ENCODE results near the gene RCCD1. TPM values are rescaled to one million over a fixed set of nuclear protein-coding genes. Genes with fewer than 3 reads are reported as not detected.

RCCD1 gene
- total and polyA plus RNA-seq, 4 donors, result 3.6 to 13.3 (median 4.3) TPM

DNA sequence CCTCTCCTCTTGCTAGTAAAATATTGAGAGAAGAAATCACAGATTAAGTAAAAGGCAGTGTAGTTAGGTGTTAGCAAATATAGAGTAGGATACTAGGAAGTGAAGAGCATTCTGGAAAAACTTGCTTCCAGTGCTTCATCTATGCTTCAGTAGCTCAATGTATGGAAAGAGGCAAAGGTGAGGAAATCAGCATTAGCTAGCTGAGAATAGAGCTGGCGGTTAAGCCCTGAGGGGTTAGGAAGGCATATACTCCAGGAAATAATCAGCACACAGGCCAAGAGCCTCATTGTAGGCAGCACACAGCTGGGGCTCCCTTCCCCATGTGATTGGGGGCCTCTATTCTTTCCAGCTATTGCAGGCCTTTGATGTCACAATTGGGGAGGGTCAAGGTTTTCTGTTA is 13.8 kb downstream of the RCCD1 start:
- TF ChIP-seq JUND (IDR thresholded peaks at IDR 0.05), result no peak
- TF ChIP-seq FOXA2 (IDR thresholded peaks at IDR 0.05), result no peak
- TF ChIP-seq HNF4A (conservative IDR thresholded peaks at IDR 0.05), result no peak
- TF ChIP-seq YY1 (IDR thresholded peaks at IDR 0.05), result no peak
- no peak for TF ChIP-seq RAD21 (IDR thresholded peaks at IDR 0.05)
- H3K4me1 ChIP-seq (ENCODE audit: control insufficient read depth in 4 of 4, insufficient read depth in 4 of 4, low read length in 3 of 4), result no peaks in the 10 kb centered on the region
- no peak for DNase-seq (ENCODE audit: low spot score)
- no peak overlapping the region for H3K27ac ChIP-seq (ENCODE audit: low read depth in 1 of 2, low read length in 2 of 2)
- peaks cover 0 to 12% (median 1%) of the 10 kb centered on the region in 4 donors for H3K36me3 ChIP-seq (ENCODE audit: control insufficient read depth in 4 of 4, insufficient read depth in 3 of 4, low read depth in 1 of 4, low read length in 3 of 4)
- H3K27me3 ChIP-seq (ENCODE audit: control insufficient read depth in 4 of 4, insufficient read depth in 4 of 4, low read length in 3 of 4), result no peaks in the 10 kb centered on the region
- WGBS, result 100% methylated on average over 1 of the region's 1 CpG
- no peak overlapping the region for H3K9ac ChIP-seq (ENCODE audit: low read depth in 1 of 2, low read length in 2 of 2)
- no peak overlapping the region for H3K4me3 ChIP-seq (ENCODE audit: low read depth in 1 of 3, low read length in 3 of 3)
- H3K9me3 ChIP-seq (ENCODE audit: control insufficient read depth in 4 of 4, low read length in 3 of 4), result no peaks in the 10 kb centered on the region

DNA sequence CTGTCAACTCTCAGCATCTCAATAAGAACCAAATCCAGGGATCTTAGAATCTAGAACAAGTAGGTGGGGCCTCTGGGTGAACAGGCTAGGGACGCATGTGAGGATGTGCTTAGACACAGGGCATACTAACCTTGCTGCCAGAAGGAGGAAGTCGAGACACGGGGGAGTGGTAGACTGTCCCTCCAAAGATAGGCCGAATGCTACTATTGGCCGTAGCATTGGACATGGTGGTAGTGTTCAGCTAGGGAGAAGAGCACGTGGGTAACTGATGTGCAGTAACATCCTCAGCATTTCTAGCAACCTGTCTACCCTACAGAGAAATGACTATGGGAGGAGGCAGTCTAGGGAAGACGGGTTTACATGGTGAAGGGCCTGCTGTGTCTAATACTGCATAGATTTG is 15.6 kb downstream of the RCCD1 start:
- WGBS, result 96% methylated on average over 7 of the region's 7 CpGs
- Histone ChIP-seq H3K27me3 (ENCODE audit: control insufficient read depth in 4 of 4, insufficient read depth in 4 of 4, low read length in 3 of 4) (no peaks in the 10 kb centered on the region), H3K4me3 (ENCODE audit: low read depth in 1 of 3, low read length in 3 of 3) (no peak overlapping the region), H3K36me3 (ENCODE audit: control insufficient read depth in 4 of 4, insufficient read depth in 3 of 4, low read depth in 1 of 4, low read length in 3 of 4) (peaks cover 0 to 8% (median 1%) of the 10 kb centered on the region in 4 donors), H3K9me3 (ENCODE audit: control insufficient read depth in 4 of 4, low read length in 3 of 4) (no peaks in the 10 kb centered on the region), H3K4me1 (ENCODE audit: control insufficient read depth in 4 of 4, insufficient read depth in 4 of 4, low read length in 3 of 4) (no peaks in the 10 kb centered on the region), H3K27ac (ENCODE audit: low read depth in 1 of 2, low read length in 2 of 2) (no peak overlapping the region), H3K9ac (ENCODE audit: low read depth in 1 of 2, low read length in 2 of 2) (no peak overlapping the region)
- DNase-seq (ENCODE audit: low spot score), result no peak
- TF ChIP-seq FOXA1 (IDR thresholded peaks at IDR 0.05) (no peak), RXRA (IDR thresholded peaks at IDR 0.05) (no peak), GABPA (IDR thresholded peaks at IDR 0.05 in 1 of 2, conservative IDR thresholded peaks at IDR 0.05 in 1 of 2) (no peak), HNF4A (conservative IDR thresholded peaks at IDR 0.05) (no peak), NR2F2 (IDR thresholded peaks at IDR 0.05) (no peak), YY1 (IDR thresholded peaks at IDR 0.05) (no peak), RAD21 (IDR thresholded peaks at IDR 0.05) (no peak), TAF1 (conservative IDR thresholded peaks at IDR 0.05) (no peak), SP1 (IDR thresholded peaks at IDR 0.05) (no peak), EGR1 (IDR thresholded peaks at IDR 0.05; ENCODE audit: low read depth in 2 of 2) (no peak), HNF4G (IDR thresholded peaks at IDR 0.05) (no peak), JUND (IDR thresholded peaks at IDR 0.05) (no peak), FOXA2 (IDR thresholded peaks at IDR 0.05) (no peak)
- TF ChIP-seq, protein P1, sequence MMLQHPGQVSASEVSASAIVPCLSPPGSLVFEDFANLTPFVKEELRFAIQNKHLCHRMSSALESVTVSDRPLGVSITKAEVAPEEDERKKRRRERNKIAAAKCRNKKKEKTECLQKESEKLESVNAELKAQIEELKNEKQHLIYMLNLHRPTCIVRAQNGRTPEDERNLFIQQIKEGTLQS (IDR thresholded peaks at IDR 0.05), result no peak
- TF ChIP-seq, protein P2, sequence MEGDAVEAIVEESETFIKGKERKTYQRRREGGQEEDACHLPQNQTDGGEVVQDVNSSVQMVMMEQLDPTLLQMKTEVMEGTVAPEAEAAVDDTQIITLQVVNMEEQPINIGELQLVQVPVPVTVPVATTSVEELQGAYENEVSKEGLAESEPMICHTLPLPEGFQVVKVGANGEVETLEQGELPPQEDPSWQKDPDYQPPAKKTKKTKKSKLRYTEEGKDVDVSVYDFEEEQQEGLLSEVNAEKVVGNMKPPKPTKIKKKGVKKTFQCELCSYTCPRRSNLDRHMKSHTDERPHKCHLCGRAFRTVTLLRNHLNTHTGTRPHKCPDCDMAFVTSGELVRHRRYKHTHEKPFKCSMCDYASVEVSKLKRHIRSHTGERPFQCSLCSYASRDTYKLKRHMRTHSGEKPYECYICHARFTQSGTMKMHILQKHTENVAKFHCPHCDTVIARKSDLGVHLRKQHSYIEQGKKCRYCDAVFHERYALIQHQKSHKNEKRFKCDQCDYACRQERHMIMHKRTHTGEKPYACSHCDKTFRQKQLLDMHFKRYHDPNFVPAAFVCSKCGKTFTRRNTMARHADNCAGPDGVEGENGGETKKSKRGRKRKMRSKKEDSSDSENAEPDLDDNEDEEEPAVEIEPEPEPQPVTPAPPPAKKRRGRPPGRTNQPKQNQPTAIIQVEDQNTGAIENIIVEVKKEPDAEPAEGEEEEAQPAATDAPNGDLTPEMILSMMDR (IDR thresholded peaks at IDR 0.05; ENCODE audit: low read depth, low read length, missing input control), result no peak
- TF ChIP-seq, protein P3, sequence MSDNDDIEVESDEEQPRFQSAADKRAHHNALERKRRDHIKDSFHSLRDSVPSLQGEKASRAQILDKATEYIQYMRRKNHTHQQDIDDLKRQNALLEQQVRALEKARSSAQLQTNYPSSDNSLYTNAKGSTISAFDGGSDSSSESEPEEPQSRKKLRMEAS (IDR thresholded peaks at IDR 0.05), result no peak
- TF ChIP-seq, protein P4, sequence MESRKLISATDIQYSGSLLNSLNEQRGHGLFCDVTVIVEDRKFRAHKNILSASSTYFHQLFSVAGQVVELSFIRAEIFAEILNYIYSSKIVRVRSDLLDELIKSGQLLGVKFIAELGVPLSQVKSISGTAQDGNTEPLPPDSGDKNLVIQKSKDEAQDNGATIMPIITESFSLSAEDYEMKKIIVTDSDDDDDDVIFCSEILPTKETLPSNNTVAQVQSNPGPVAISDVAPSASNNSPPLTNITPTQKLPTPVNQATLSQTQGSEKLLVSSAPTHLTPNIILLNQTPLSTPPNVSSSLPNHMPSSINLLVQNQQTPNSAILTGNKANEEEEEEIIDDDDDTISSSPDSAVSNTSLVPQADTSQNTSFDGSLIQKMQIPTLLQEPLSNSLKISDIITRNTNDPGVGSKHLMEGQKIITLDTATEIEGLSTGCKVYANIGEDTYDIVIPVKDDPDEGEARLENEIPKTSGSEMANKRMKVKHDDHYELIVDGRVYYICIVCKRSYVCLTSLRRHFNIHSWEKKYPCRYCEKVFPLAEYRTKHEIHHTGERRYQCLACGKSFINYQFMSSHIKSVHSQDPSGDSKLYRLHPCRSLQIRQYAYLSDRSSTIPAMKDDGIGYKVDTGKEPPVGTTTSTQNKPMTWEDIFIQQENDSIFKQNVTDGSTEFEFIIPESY (IDR thresholded peaks at IDR 0.05), result no peak
- TF ChIP-seq, protein P5, sequence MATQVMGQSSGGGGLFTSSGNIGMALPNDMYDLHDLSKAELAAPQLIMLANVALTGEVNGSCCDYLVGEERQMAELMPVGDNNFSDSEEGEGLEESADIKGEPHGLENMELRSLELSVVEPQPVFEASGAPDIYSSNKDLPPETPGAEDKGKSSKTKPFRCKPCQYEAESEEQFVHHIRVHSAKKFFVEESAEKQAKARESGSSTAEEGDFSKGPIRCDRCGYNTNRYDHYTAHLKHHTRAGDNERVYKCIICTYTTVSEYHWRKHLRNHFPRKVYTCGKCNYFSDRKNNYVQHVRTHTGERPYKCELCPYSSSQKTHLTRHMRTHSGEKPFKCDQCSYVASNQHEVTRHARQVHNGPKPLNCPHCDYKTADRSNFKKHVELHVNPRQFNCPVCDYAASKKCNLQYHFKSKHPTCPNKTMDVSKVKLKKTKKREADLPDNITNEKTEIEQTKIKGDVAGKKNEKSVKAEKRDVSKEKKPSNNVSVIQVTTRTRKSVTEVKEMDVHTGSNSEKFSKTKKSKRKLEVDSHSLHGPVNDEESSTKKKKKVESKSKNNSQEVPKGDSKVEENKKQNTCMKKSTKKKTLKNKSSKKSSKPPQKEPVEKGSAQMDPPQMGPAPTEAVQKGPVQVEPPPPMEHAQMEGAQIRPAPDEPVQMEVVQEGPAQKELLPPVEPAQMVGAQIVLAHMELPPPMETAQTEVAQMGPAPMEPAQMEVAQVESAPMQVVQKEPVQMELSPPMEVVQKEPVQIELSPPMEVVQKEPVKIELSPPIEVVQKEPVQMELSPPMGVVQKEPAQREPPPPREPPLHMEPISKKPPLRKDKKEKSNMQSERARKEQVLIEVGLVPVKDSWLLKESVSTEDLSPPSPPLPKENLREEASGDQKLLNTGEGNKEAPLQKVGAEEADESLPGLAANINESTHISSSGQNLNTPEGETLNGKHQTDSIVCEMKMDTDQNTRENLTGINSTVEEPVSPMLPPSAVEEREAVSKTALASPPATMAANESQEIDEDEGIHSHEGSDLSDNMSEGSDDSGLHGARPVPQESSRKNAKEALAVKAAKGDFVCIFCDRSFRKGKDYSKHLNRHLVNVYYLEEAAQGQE (IDR thresholded peaks at IDR 0.05), result no peak
